BE2C (cell line): ENCODE data around the gene SOX15.
A peak's percentile ranks its signal among the peaks of the same experiment; 100 is the strongest.

Source experiments
- DNase-seq: peaks from one replicate; pipeline ENCODE4 v3.0.0-alpha.2; 2020
- H3K27me3 ChIP-seq: fragments of 250-450 bp; sonication (Bioruptor Pico); 2 replicates; pipeline ENCODE4 v1.5.1; 2020; ENCODE audit warnings: mild to moderate bottlenecking
- H3K36me3 ChIP-seq: fragments of 250-450 bp; sonication (Bioruptor Pico); 2 replicates; pipeline ENCODE4 v1.5.1; 2020; ENCODE audit warnings: mild to moderate bottlenecking
- H3K4me1 ChIP-seq: fragments of 250-450 bp; sonication (Bioruptor Pico); 2 replicates; pipeline ENCODE4 v1.5.1; 2020
- H3K4me3 ChIP-seq: 2 replicates; pipeline ENCODE4 v1.5.1; 2011; ENCODE audit warnings: low read depth, low read length
- H3K9me3 ChIP-seq: fragments of 250-450 bp; sonication (Bioruptor Pico); 2 replicates; pipeline ENCODE4 v1.5.1; 2020
- CTCF ChIP-seq: IDR thresholded peaks from 2 replicates; pipeline ENCODE4 v1.5.1; 2012; ENCODE audit warnings: mild to moderate bottlenecking, low read depth, low read length

The SOX15 gene

GRCh38 chr17:7623661-7624060 is 33.8 kb upstream of the SOX15 start:
- Histone ChIP-seq H3K4me1 (no peaks in the 10 kb centered on the region), H3K4me3 (no peak overlapping the region), H3K36me3 (no peaks in the 10 kb centered on the region), H3K27me3 (no peaks in the 10 kb centered on the region), H3K9me3 (no peaks in the 10 kb centered on the region)
- no peak for TF ChIP-seq CTCF
- no peak for DNase-seq

- Histone ChIP-seq H3K4me3 (no peak overlapping the region), H3K27me3 (no peaks in the 10 kb centered on the region), H3K9me3 (no peaks in the 10 kb centered on the region), H3K36me3 (no peaks in the 10 kb centered on the region), H3K4me1 (no peaks in the 10 kb centered on the region)
- TF ChIP-seq CTCF, result no peak
- DNase-seq, result no peak
These were observed 30.9 kb upstream of the SOX15 start for GRCh38 chr17:7620835-7621234.

GRCh38 chr17:7618608-7619007 is 28.7 kb upstream of the SOX15 start:
- Histone ChIP-seq H3K36me3 (no peaks in the 10 kb centered on the region), H3K9me3 (no peaks in the 10 kb centered on the region), H3K27me3 (no peaks in the 10 kb centered on the region), H3K4me1 (no peaks in the 10 kb centered on the region), H3K4me3 (no peak overlapping the region)
- TF ChIP-seq CTCF, result no peak
- DNase-seq, result no peak

- Histone ChIP-seq H3K4me3 (peak overlapping the region; percentile 47), H3K4me1 (no peaks in the 10 kb centered on the region), H3K27me3 (no peaks in the 10 kb centered on the region), H3K36me3 (no peaks in the 10 kb centered on the region), H3K9me3 (no peaks in the 10 kb centered on the region)
- no peak for DNase-seq
- TF ChIP-seq CTCF, result no peak
These were observed 25.4 kb upstream of the SOX15 start for GRCh38 chr17:7615265-7615747.

GRCh38 chr17:7614425-7615264 is 24.8 kb upstream of the SOX15 start, which contains the start of gene FXR2:
Gene FXR2 (minus strand): TSS chr17:7614897. CDS start chr17:7614532, 365 bp downstream.
- DNase-seq, result peak; percentile 97
- Histone ChIP-seq H3K4me3 (peak within 1 kb of the TSS; percentile 73), H3K36me3 (no peaks in the 10 kb centered on the region), H3K9me3 (no peaks in the 10 kb centered on the region), H3K4me1 (no peaks in the 10 kb centered on the region), H3K27me3 (no peaks in the 10 kb centered on the region)
- peak; percentile 58 for TF ChIP-seq CTCF

GRCh38 chr17:7613769-7614424 is 24.0 kb upstream of the SOX15 start:
- Histone ChIP-seq H3K36me3 (no peaks in the 10 kb centered on the region), H3K9me3 (no peaks in the 10 kb centered on the region), H3K4me1 (no peaks in the 10 kb centered on the region), H3K27me3 (no peaks in the 10 kb centered on the region), H3K4me3 (peak overlapping the region; percentile 73)
- DNase-seq, result no peak
- TF ChIP-seq CTCF, result no peak
